H7 (cell line): Measurements from ENCODE around the gene PLEKHA4. TPM values are rescaled to one million over a fixed set of nuclear protein-coding genes. Genes with fewer than 3 reads are reported as not detected.
A peak's percentile ranks its signal among the peaks of the same experiment; 100 is the strongest.
"Not testable (repeated sequence)": the region's sequence is repeated elsewhere in the genome, so short reads cannot be mapped to it uniquely, and the experiment has no call there.

ENCODE experiments used
- DNase-seq: peaks from one replicate; pipeline ENCODE4 v3.0.0; 2012
- H3K27me3 ChIP-seq: 2 replicates; pipeline ENCODE4 v1.6.0; 2011; ENCODE audit warnings: mild to moderate bottlenecking, low read length; ENCODE audit not compliant: control insufficient read depth, insufficient read depth
- H3K36me3 ChIP-seq: replicated peaks from 2 replicates; pipeline ENCODE4 v1.5.1; 2011; ENCODE audit warnings: low read length; ENCODE audit not compliant: control insufficient read depth, insufficient read depth
- H3K4me3 ChIP-seq: 2 replicates; pipeline ENCODE4 v1.5.1; 2011; ENCODE audit warnings: low read depth, mild to moderate bottlenecking, control low read depth, low read length, moderate library complexity; ENCODE audit not compliant: insufficient read depth
- total RNA-seq: library from RNA; depleted of rRNA; stranded (reverse); fragments of >200 nt; shearing (Covaris generic); gene quantifications from 2 replicates; pipeline ENCODE4 v1.2.3, GENCODE V29; 2014

PLEKHA4 gene
- total RNA-seq, 1 experiment from 2014 or later: 25.6 TPM

- DNase-seq: peak; percentile 10
- H3K36me3 ChIP-seq: peaks cover 20% of the 10 kb centered on the region
- no peaks in the 10 kb centered on the region for H3K27me3 ChIP-seq
- H3K4me3 ChIP-seq: no peak overlapping the region
These were observed 9.4 kb upstream of the PLEKHA4 start for GRCh38 chr19:48877855-48878195.

- DNase-seq, H3K27me3 ChIP-seq, H3K4me3 ChIP-seq: not testable (repeated sequence)
- H3K36me3 ChIP-seq: peaks cover 20% of the 10 kb centered on the region
These were observed 7.9 kb upstream of the PLEKHA4 start for GRCh38 chr19:48876043-48876981.

- DNase-seq: no peak
- H3K4me3 ChIP-seq: no peak overlapping the region; the same call in 1 of the 2 replicates
- H3K27me3 ChIP-seq: no peaks in the 10 kb centered on the region
- peaks cover 20% of the 10 kb centered on the region for H3K36me3 ChIP-seq
These were observed 6.1 kb upstream of the PLEKHA4 start for GRCh38 chr19:48874303-48875135.

- DNase-seq: no peak
- Histone ChIP-seq H3K4me3 (peak overlapping the region; percentile 97), H3K36me3 (peaks cover 20% of the 10 kb centered on the region), H3K27me3 (no peaks in the 10 kb centered on the region)
These were observed 5.3 kb upstream of the PLEKHA4 start for GRCh38 chr19:48873476-48874302.

GRCh38 chr19:48872884-48873475 is 4.6 kb upstream of the PLEKHA4 start:
- Histone ChIP-seq H3K4me3 (peak overlapping the region; percentile 97), H3K36me3 (peaks cover 20% of the 10 kb centered on the region), H3K27me3 (no peaks in the 10 kb centered on the region)
- DNase-seq: peak; percentile 88

- no peaks in the 10 kb centered on the region for H3K27me3 ChIP-seq
- peak; percentile 97 for DNase-seq
- peak within 1 kb of the TSS; percentile 97 for H3K4me3 ChIP-seq
- H3K36me3 ChIP-seq: peaks cover 20% of the 10 kb centered on the region
These were observed 3.9 kb upstream of the PLEKHA4 start, which contains the start of gene PPP1R15A for GRCh38 chr19:48872182-48872883. Gene PPP1R15A, plus strand, starts transcription at chr19:48872421. Its CDS starts 813 bp downstream, at chr19:48873234.

GRCh38 chr19:48871471-48872181 is 3.2 kb upstream of the PLEKHA4 start:
- not testable (repeated sequence) for H3K27me3 ChIP-seq, DNase-seq, H3K4me3 ChIP-seq
- peaks cover 20% of the 10 kb centered on the region for H3K36me3 ChIP-seq

GRCh38 chr19:48870048-48870447 is 1.6 kb upstream of the PLEKHA4 start:
- Histone ChIP-seq H3K36me3 (peaks cover 15% of the 10 kb centered on the region), H3K27me3 (no peaks in the 10 kb centered on the region), H3K4me3 (no peak overlapping the region)
- DNase-seq: no peak

- no peaks in the 10 kb centered on the region for H3K27me3 ChIP-seq
- H3K36me3 ChIP-seq: no peaks in the 10 kb centered on the region
- peak; percentile 66 for DNase-seq
- H3K4me3 ChIP-seq: no peak overlapping the region
These were observed 687 bp downstream of the PLEKHA4 start for GRCh38 chr19:48867746-48868113.

- H3K36me3 ChIP-seq: no peaks in the 10 kb centered on the region
- no peak overlapping the region for H3K4me3 ChIP-seq
- H3K27me3 ChIP-seq: no peaks in the 10 kb centered on the region
- DNase-seq: no peak
These were observed 1.2 kb downstream of the PLEKHA4 start for GRCh38 chr19:48867123-48867745.

- no peak overlapping the region for H3K4me3 ChIP-seq
- no peak for DNase-seq
These were observed 1.7 kb downstream of the PLEKHA4 start for GRCh38 chr19:48866692-48867091.

GRCh38 chr19:48862827-48863226 is 5.6 kb downstream of the PLEKHA4 start:
- Histone ChIP-seq H3K36me3 (no peaks in the 10 kb centered on the region), H3K27me3 (no peaks in the 10 kb centered on the region), H3K4me3 (no peak overlapping the region)
- no peak for DNase-seq

More at GRCh38 chr19:48866692-48867091, 1.7 kb downstream of the PLEKHA4 start:
- H3K27me3 ChIP-seq: no peaks in the 10 kb centered on the region
- no peaks in the 10 kb centered on the region for H3K36me3 ChIP-seq
